ENCODE results near the gene CACNA1C. TPM values are rescaled to one million over a fixed set of nuclear protein-coding genes. Genes with fewer than 3 reads are reported as not detected.

Gene CACNA1C
- total RNA-seq, 1 donor from 2014 or later = 0.02 TPM

DNA sequence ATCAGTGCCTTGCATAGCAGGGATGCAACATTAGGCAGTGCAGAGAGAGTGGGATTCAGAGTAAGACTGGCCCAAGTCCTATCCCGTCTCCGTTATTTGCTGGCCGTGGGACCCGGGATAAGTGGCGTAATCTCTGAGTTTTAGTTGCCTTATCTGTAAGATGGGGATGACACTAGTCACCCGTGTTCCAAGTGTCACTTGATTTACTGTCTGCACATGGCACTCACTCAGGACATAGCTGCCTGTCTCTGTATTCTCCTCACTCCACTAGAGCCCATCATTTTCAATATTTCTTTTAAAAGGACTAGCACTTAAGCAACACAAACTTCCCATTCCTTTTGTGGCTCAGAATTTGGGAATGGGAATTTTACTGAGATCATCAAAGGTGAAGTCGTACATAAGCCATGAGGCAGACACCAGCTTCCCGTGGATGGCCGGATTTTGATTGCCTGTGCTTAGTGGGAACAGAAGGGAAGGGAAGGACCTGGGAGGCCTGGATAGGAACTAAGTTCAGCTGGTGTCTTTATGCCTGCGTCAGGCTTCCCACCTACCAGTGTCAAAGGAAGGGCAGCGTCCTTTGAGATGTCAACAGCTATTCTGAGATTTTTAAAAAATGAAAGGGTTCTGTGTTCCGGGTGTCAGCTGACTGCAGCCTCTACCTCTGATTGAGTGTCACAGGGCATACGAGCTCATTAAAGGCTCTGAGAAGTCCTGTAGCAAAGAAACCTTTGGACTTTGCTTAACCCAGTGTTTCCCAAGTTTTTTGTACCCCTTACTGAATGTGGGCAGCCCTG lies 361.4 kb downstream of the CACNA1C start:
- Mint-ChIP-seq H3K9me3 (no peaks in the 10 kb centered on the region), H3K36me3 (ENCODE audit: low read depth) (no peaks in the 10 kb centered on the region), H3K27ac (no peak overlapping the region), H3K27me3 (no peaks in the 10 kb centered on the region), H3K4me3 (no peak overlapping the region), H3K4me1 (no peaks in the 10 kb centered on the region)
- CTCF ChIA-PET = interaction anchor here (0.5 kb wide), 1 partner anchor 127 kb away, joined by 3 read pairs; no protein-coding TSS in a partner anchor
- intact Hi-C loops (cut with micrococcal nuclease) = no loop called here
- TF ChIP-seq, protein P1, sequence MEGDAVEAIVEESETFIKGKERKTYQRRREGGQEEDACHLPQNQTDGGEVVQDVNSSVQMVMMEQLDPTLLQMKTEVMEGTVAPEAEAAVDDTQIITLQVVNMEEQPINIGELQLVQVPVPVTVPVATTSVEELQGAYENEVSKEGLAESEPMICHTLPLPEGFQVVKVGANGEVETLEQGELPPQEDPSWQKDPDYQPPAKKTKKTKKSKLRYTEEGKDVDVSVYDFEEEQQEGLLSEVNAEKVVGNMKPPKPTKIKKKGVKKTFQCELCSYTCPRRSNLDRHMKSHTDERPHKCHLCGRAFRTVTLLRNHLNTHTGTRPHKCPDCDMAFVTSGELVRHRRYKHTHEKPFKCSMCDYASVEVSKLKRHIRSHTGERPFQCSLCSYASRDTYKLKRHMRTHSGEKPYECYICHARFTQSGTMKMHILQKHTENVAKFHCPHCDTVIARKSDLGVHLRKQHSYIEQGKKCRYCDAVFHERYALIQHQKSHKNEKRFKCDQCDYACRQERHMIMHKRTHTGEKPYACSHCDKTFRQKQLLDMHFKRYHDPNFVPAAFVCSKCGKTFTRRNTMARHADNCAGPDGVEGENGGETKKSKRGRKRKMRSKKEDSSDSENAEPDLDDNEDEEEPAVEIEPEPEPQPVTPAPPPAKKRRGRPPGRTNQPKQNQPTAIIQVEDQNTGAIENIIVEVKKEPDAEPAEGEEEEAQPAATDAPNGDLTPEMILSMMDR (IDR thresholded peaks at IDR 0.05) = no peak
- ATAC-seq (ENCODE audit: low read depth) = no peak
- POLR2A ChIA-PET = no interaction called here
- no peak for DNase-seq

DNA sequence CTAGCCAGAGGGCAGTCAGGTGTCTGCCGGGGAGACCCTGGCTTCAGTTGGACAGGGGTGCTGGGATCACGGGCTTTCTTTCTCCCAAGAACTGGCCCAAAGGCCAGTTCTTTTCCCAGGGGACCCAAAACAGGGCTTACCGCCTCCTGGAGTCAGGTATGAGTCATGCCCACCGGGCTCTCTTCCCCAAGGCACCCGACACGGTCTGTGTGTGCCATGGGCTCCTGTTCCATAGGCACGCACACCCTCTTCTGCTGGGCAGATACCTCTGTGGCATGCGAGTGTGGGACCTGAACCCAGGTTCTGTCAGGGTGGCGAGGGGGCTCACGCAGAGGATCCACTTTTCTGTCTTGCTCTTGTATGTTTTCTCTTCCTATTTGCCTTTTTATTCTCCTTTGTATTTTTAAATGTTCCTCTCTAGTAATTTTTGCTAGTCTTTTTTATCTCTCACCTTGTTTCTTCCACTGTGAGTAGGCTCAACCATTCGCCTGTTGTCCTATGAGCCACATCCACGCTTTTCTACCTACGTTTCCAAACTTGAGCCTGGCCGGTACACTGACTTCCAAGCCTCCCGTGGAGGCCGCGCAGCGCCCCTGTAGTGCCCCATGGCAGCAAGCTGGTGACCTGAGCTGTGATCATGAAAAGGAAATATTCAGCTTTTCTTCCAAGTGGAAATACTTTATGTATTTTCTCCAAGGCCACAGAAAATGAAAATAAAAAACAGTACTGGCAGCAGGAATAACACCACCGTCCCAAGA lies 362.2 kb downstream of the CACNA1C start:
- no peaks in the 10 kb centered on the region for H3K27me3 Mint-ChIP-seq
- no peaks in the 10 kb centered on the region for H3K36me3 Mint-ChIP-seq (ENCODE audit: low read depth)
- H3K9me3 Mint-ChIP-seq = no peaks in the 10 kb centered on the region
- ChIA-PET CTCF (interaction anchor here (0.5 kb wide), 1 partner anchor 127 kb away, joined by 3 read pairs; no protein-coding TSS in a partner anchor), POLR2A (no interaction called here)
- intact Hi-C loops (cut with micrococcal nuclease) = no loop called here
- no peaks in the 10 kb centered on the region for H3K4me1 Mint-ChIP-seq
- TF ChIP-seq, protein P1 (IDR thresholded peaks at IDR 0.05) = no peak
- H3K4me3 Mint-ChIP-seq = no peak overlapping the region
- no peak for DNase-seq
- no peak overlapping the region for H3K27ac Mint-ChIP-seq
- ATAC-seq (ENCODE audit: low read depth) = no peak

DNA sequence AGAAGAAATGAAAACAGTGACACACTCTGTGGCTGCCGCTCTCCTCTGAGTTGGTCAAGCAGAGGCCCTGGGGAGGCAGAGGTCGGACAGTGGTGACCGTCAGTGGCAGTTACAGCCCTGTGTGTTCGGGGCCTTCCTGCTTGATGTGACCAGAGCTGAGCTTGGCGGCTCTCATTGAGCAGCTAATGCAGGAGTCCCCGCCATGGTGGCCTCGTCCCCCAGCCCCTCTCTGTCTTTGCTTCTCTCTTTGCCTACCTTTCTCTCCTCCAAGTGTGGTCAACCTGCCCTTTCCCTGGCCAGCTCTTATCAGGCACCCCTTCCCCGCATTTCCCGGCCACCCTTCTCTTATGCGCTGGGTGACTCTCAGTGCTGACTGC lies 362.8 kb downstream of the CACNA1C start:
- Mint-ChIP-seq H3K9me3 (no peaks in the 10 kb centered on the region), H3K36me3 (ENCODE audit: low read depth) (no peaks in the 10 kb centered on the region), H3K4me3 (no peak overlapping the region), H3K4me1 (no peaks in the 10 kb centered on the region), H3K27me3 (no peaks in the 10 kb centered on the region), H3K27ac (no peak overlapping the region)
- ChIA-PET POLR2A (no interaction called here), CTCF (no interaction called here)
- DNase-seq (no peak), ATAC-seq (ENCODE audit: low read depth) (no peak)
- intact Hi-C loops (cut with micrococcal nuclease) = no loop called here
- TF ChIP-seq, protein P1 (IDR thresholded peaks at IDR 0.05) = no peak

DNA sequence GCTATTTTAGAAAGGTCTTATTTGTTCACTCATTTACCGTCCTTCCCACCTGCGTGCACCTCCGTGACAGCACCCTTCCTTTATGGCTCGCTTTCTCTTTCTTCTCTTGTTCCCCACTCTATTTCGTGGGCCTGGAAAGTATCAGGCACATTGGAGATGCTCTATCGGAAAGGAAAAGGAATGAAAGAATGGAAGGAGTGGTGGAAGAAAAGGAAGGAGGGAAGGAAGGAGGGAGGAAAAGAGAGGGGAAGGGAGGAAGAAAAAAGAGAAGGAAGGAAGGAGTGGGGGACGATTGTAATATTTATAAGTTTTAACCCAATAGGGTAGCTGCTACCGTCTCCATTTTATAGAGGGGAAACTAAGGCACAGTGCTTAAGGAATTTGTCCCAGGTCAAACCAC lies 363.4 kb downstream of the CACNA1C start:
- H3K27me3 Mint-ChIP-seq = no peaks in the 10 kb centered on the region
- no peaks in the 10 kb centered on the region for H3K9me3 Mint-ChIP-seq
- intact Hi-C loops (cut with micrococcal nuclease) = no loop called here
- TF ChIP-seq, protein P1 (IDR thresholded peaks at IDR 0.05) = no peak
- DNase-seq (no peak), ATAC-seq (ENCODE audit: low read depth) (no peak)
- H3K27ac Mint-ChIP-seq = no peak overlapping the region
- no peak overlapping the region for H3K4me3 Mint-ChIP-seq
- no peaks in the 10 kb centered on the region for H3K4me1 Mint-ChIP-seq
- H3K36me3 Mint-ChIP-seq (ENCODE audit: low read depth) = no peaks in the 10 kb centered on the region
- ChIA-PET POLR2A (no interaction called here), CTCF (no interaction called here)

DNA sequence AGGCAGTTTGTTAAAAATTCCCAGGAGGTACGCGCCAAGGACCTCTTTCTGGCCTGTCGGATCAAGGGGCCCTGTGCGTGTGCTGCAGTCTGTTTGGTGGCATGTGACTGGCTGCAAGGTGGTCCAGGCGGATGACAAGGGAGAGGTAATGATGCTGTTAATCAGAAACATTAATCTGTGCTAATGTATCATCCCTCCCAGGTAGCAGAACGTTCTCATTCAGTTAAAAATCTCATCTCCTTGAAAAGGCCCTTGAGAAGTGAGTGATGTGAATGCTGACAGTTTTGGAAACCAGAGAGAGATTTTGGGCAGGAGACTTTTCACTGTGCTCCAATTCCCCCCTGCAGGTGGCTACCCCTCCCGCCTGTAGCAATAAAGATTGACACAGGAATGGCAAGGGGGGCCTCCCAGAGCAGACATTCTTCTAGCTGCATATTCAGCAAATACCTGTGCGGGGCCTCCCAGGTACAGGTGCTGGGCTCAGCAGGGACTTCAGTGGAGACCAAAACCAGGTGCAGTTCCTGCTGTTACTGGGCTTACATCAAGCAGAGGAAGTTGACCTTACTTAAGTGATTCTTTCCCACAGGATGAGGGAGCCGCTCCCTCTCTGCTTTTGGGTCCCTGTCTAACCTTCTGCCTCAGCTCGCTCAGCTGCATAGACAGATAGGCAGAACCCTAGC lies 364.8 kb downstream of the CACNA1C start:
- H3K4me1 Mint-ChIP-seq = no peaks in the 10 kb centered on the region
- TF ChIP-seq, protein P1 (IDR thresholded peaks at IDR 0.05) = no peak

More for the DNA sequence above, 364.8 kb downstream of the CACNA1C start:
- Mint-ChIP-seq H3K27me3 (peaks cover 2% of the 10 kb centered on the region), H3K36me3 (ENCODE audit: low read depth) (no peaks in the 10 kb centered on the region), H3K9me3 (no peaks in the 10 kb centered on the region), H3K27ac (no peak overlapping the region), H3K4me3 (no peak overlapping the region)
- no peak for ATAC-seq (ENCODE audit: low read depth)
- ChIA-PET POLR2A (no interaction called here), CTCF (no interaction called here)
- intact Hi-C loops (cut with micrococcal nuclease) = no loop called here
- DNase-seq = no peak

Data from activated B cell treated with CpG ODN at 0.5 μM for 24 hours (primary cell).